Upper lobe of left lung (tissue), 6 donors: Measurements from ENCODE around the gene LIN28A. TPM values are rescaled to one million over a fixed set of nuclear protein-coding genes. Genes with fewer than 3 reads are reported as not detected.
A peak's percentile ranks its signal among the peaks of the same experiment; 100 is the strongest.

Experiments
- ATAC-seq, 2 donors: fragments of 200-7000 bp; cut with Tn5 transposase; one replicate each; pipeline ENCODE4 v1.9.1; 2022; ENCODE audit warnings: mild to moderate bottlenecking in 2 of 2, moderate library complexity in 2 of 2; ENCODE audit not compliant: low FRiP score in 2 of 2
- DNase-seq, 2 donors: peaks; one replicate each; pipeline ENCODE4 v3.0.0-alpha.2; 2019 to 2020
- H3K27ac ChIP-seq, 4 donors: fragments of 200-600 bp; sonication (generic); one replicate each; pipeline ENCODE4 v1.5.1; 2016 to 2019
- H3K27me3 ChIP-seq, 4 donors: fragments of 200-600 bp; sonication (generic); one replicate each; pipeline ENCODE4 v1.5.1; 2017 to 2019
- H3K36me3 ChIP-seq, 4 donors: fragments of 200-600 bp; sonication (generic); one replicate each; pipeline ENCODE4 v1.5.1; 2016 to 2019
- H3K4me1 ChIP-seq, 4 donors: fragments of 200-600 bp; sonication (generic); one replicate each; pipeline ENCODE4 v1.5.1; 2018 to 2019
- H3K4me3 ChIP-seq, 4 donors: fragments of 200-600 bp; sonication (generic); one replicate each; pipeline ENCODE4 v1.5.1; 2017 to 2019; ENCODE audit warnings: mild to moderate bottlenecking in 2 of 4, moderate library complexity in 1 of 4
- H3K9me3 ChIP-seq, 4 donors: fragments of 200-600 bp; sonication (generic); one replicate each; pipeline ENCODE4 v1.5.1; 2018 to 2019
- EP300 ChIP-seq, 4 donors: sonication (generic); formaldehyde crosslinking; IDR thresholded peaks; one replicate each; pipeline ENCODE4 v1.5.1; 2017; ENCODE audit warnings: antibody characterized with exemption in 4 of 4, control low read depth in 2 of 4
- POLR2A ChIP-seq, 4 donors: fragments of 450-650 bp; IDR thresholded peaks; one replicate each; pipeline ENCODE4 v1.5.1; 2016 to 2017; ENCODE audit warnings: antibody characterized with exemption in 4 of 4, mild to moderate bottlenecking in 2 of 4
- POLR2AphosphoS5 ChIP-seq, 2 donors: sonication (generic); formaldehyde crosslinking; IDR thresholded peaks; one replicate each; pipeline ENCODE4 v1.5.1; 2017; ENCODE audit warnings: antibody characterized with exemption in 2 of 2
- WGBS, 2 donors: methylation state at CpG; one replicate each; pipeline ENCODE4 v1.1.5; 2017 to 2018; 5-methylcytosine and 5-hydroxymethylcytosine counted together
- total RNA-seq, 6 donors: library from RNA; depleted of rRNA in 4 of 6; stranded (reverse); fragments of >200 nt in 4 of 6; gene quantifications; one replicate each; pipeline versions ENCODE4 v1.1.0 to v1.2.1, GENCODE V29; 2016 to 2021
- TF ChIP-seq, protein P1 (sequence below), 6 experiments: fragments of 450-650 bp in 4 of 6; fragments of 200-600 bp in 2 of 6; sonication (generic) in 2 of 6; IDR thresholded peaks; one replicate each; pipeline ENCODE4 v1.5.1; 2016 to 2019; ENCODE audit warnings: antibody characterized with exemption in 6 of 6
- donor health status: DM: no; HTN: no; CAD: no; lungs with moderate emphysema.
- donor health status: DM: no; HTN: yes; CAD: no; lungs with severe emphysema.

LIN28A gene
- total RNA-seq, 6 donors from 2014 or later = 1.2 to 1.4 TPM; not detected in 4

DNA sequence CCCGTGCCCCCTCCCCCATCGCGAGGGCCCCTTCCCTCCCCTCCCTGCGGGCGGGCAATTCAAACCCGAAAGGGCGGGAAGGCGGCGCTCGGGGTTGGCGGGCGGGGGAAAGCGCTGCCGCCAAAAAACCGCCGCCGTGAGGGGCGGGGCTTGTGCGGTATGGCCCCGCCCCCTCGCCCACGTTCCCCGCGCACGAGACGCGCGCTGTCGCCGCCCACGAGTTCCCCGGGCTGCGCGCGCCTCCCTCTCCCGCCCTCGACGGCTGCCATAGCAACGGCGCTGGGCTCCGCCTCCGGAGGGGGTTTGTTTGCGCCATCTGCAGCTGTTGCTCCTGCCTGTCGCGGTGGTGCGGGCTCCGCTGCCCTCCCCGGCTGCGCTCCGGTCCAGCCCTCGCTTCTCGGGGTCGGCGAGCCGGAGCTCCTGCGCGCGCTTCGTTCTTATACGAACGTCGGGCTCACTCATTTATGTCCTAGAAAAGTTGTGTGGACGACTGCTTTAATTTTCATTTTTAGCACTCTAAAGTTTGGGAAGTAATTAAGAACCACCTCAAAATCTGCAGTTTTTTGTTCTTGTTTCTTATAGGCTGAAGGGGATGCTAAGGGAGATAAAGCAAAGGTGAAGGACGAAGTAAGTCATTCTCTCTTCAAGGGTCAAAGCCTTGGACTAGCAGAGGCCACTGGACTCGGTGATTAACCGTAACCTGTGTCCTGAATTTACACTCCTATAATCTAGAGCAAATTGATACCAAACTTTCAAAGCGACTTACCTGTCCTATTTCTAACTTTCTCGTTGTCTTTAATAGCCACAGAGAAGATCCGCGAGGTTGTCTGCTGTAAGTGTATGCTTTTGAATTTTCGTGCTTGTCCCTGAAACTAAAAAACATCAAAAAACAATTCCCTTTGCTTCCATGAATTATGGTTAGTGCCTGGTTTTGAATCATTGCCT lies 62.6 kb downstream of the LIN28A start:
- Histone ChIP-seq H3K36me3 (peaks cover 11 to 51% (median 34%) of the 10 kb centered on the region in 4 donors), H3K4me3 (peak overlapping the region; percentile 61 to 99 (median 95)), H3K27ac (peak overlapping the region; percentile 96 to 100 (median 99)), H3K4me1 (peaks cover 19 to 43% (median 30%) of the 10 kb centered on the region in 4 donors), H3K27me3 (no peaks in the 10 kb centered on the region), H3K9me3 (no peaks in the 10 kb centered on the region)
- peak; percentile 94 to 95 for ATAC-seq
- 8 to 20% methylated on average over 13 to 35 of the region's 71 CpGs for WGBS, 2 donors
- peak; percentile 76 to 87 for TF ChIP-seq POLR2AphosphoS5 (IDR thresholded peaks at IDR 0.05)
- TF ChIP-seq POLR2A (IDR thresholded peaks at IDR 0.05) = peak in 1 of 4 donors; percentile 68
- peak in 1 of 4 donors; percentile 52 for TF ChIP-seq EP300 (IDR thresholded peaks at IDR 0.05)
- TF ChIP-seq, protein P1, sequence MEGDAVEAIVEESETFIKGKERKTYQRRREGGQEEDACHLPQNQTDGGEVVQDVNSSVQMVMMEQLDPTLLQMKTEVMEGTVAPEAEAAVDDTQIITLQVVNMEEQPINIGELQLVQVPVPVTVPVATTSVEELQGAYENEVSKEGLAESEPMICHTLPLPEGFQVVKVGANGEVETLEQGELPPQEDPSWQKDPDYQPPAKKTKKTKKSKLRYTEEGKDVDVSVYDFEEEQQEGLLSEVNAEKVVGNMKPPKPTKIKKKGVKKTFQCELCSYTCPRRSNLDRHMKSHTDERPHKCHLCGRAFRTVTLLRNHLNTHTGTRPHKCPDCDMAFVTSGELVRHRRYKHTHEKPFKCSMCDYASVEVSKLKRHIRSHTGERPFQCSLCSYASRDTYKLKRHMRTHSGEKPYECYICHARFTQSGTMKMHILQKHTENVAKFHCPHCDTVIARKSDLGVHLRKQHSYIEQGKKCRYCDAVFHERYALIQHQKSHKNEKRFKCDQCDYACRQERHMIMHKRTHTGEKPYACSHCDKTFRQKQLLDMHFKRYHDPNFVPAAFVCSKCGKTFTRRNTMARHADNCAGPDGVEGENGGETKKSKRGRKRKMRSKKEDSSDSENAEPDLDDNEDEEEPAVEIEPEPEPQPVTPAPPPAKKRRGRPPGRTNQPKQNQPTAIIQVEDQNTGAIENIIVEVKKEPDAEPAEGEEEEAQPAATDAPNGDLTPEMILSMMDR (IDR thresholded peaks at IDR 0.05) = peak in 1 of 6 experiments; percentile 13
- peak; percentile 97 to 99 for DNase-seq

DNA sequence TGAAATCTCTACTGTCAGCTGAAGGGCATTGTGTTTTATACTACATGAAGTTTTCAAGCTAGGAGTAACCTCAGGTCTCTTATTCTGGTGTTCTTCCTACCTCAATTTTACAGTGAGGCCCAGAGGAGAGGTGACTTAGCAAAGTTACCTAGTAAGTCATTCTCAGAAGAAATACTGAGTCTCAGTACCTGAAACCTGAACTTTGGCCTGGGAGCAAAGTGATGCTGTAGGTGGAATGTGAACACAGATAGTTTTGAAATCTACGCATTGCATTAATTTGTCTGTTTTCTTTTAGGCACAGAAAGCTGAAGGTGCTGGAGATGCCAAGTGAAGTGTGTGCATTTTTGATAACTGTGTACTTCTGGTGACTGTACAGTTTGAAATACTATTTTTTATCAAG lies 64.2 kb downstream of the LIN28A start:
- WGBS, 2 donors = 84 to 100% methylated on average over 1 of the region's 1 CpG
- ATAC-seq (no peak), DNase-seq (no peak)
- no peaks in the 10 kb centered on the region for H3K9me3 ChIP-seq
- peaks cover 19 to 36% (median 30%) of the 10 kb centered on the region in 4 donors for H3K4me1 ChIP-seq
- peaks cover 11 to 53% (median 38%) of the 10 kb centered on the region in 4 donors for H3K36me3 ChIP-seq
- H3K27me3 ChIP-seq = no peaks in the 10 kb centered on the region
- TF ChIP-seq POLR2A (IDR thresholded peaks at IDR 0.05) (no peak), POLR2AphosphoS5 (IDR thresholded peaks at IDR 0.05) (no peak), EP300 (IDR thresholded peaks at IDR 0.05) (no peak)
- TF ChIP-seq, protein P1 (IDR thresholded peaks at IDR 0.05) = no peak
- no peak overlapping the region for H3K4me3 ChIP-seq
- peak overlapping the region in 1 of 4 donors; percentile 100 for H3K27ac ChIP-seq

DNA sequence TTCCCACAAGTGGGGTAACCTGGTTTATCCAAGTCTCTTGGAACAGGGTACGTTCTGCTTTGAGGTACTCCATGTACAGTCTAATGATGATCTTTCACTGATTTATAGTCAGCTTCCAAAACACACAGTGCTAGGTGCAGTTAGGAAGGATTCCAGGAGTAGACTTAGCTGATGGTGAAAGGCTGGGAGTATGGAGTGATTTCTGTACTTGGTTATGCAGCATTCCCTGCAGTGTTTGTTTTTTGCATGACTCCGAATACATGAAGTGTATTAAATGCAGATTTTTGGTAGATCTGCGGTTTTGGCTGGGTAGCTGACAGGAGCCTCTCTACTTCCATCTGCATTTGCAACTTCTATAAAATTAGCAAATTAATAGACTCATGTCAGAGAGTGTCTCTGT lies 65.4 kb downstream of the LIN28A start:
- 88 to 90% methylated on average over 3 of the region's 3 CpGs for WGBS, 2 donors

DNA sequence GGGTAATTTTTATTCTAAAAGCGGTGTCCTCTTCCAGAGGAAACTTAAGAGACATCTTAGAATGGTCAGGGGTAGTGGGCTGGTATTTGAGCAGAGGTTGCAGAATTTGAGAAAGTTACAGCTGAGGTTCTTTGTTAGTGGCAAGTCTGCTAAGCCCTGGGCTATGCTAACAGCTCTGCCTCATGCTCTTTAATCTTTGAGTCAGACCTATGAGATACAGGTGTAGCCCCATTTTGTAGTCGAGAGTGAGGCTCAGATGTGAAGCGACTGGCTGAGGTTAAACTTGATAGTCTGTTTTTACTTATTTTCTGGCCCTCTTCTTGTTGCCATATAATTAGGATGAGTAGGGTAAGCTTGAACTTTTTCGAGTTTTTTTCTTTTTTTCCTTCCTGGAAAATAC lies 66.3 kb downstream of the LIN28A start:
- Histone ChIP-seq H3K9me3 (no peaks in the 10 kb centered on the region), H3K27ac (no peak overlapping the region), H3K4me1 (peaks cover 10 to 24% (median 14%) of the 10 kb centered on the region in 4 donors), H3K4me3 (no peak overlapping the region), H3K36me3 (peaks cover 11 to 55% (median 39%) of the 10 kb centered on the region in 4 donors), H3K27me3 (no peaks in the 10 kb centered on the region)
- no peak for TF ChIP-seq POLR2AphosphoS5 (IDR thresholded peaks at IDR 0.05)
- TF ChIP-seq, protein P1 (IDR thresholded peaks at IDR 0.05) = no peak
- no peak for TF ChIP-seq POLR2A (IDR thresholded peaks at IDR 0.05)
- TF ChIP-seq EP300 (IDR thresholded peaks at IDR 0.05) = no peak
- DNase-seq (no peak), ATAC-seq (no peak)
- 90 to 91% methylated on average over 4 of the region's 4 CpGs for whole genome bisulfite sequencing, 2 donors

More for the DNA sequence above, 65.4 kb downstream of the LIN28A start:
- Histone ChIP-seq H3K36me3 (peaks cover 11 to 55% (median 39%) of the 10 kb centered on the region in 4 donors), H3K4me1 (peaks cover 17 to 29% (median 23%) of the 10 kb centered on the region in 4 donors), H3K4me3 (no peak overlapping the region), H3K27ac (no peak overlapping the region), H3K27me3 (no peaks in the 10 kb centered on the region), H3K9me3 (no peaks in the 10 kb centered on the region)
- TF ChIP-seq POLR2AphosphoS5 (IDR thresholded peaks at IDR 0.05) (no peak), POLR2A (IDR thresholded peaks at IDR 0.05) (no peak), EP300 (IDR thresholded peaks at IDR 0.05) (no peak)
- TF ChIP-seq, protein P1 (IDR thresholded peaks at IDR 0.05) = no peak
- ATAC-seq = no peak
- no peak for DNase-seq
